GM23338 (cell line): ENCODE results near the gene SNTG2. TPM values are rescaled to one million over a fixed set of nuclear protein-coding genes. Genes with fewer than 3 reads are reported as not detected.
A peak's percentile ranks its signal among the peaks of the same experiment; 100 is the strongest.

ENCODE experiments used
- ATAC-seq: fragments of 200-7000 bp; cut with Tn5 transposase; 3 replicates; pipeline ENCODE4 v1.9.1; 2020
- DNase-seq: peaks from one replicate; pipeline ENCODE4 v3.0.0-alpha.2; 2015; ENCODE audit warnings: low spot score
- H2AFZ ChIP-seq: fragments of 200-600 bp; sonication (generic); 2 replicates; pipeline ENCODE4 v1.8.0; 2016; ENCODE audit warnings: antibody characterized with exemption, mild to moderate bottlenecking, moderate library complexity
- H3F3A ChIP-seq: fragments of 200-600 bp; sonication (generic); replicated peaks from 2 replicates; pipeline ENCODE4 v1.8.0; 2017; ENCODE audit warnings: antibody characterized with exemption, mixed run types, low read depth
- H3K27ac ChIP-seq: fragments of 200-600 bp; sonication (generic); 2 replicates; pipeline ENCODE4 v1.6.1; 2016; ENCODE audit warnings: low read depth
- H3K27me3 ChIP-seq: fragments of 200-600 bp; sonication (generic); 2 replicates; pipeline ENCODE4 v1.8.0; 2016; ENCODE audit warnings: mild to moderate bottlenecking, mixed run types, moderate library complexity; ENCODE audit not compliant: insufficient read depth
- H3K36me3 ChIP-seq: fragments of 200-600 bp; sonication (generic); 2 replicates; pipeline ENCODE4 v1.8.0; 2016; ENCODE audit warnings: mild to moderate bottlenecking; ENCODE audit not compliant: insufficient read depth
- H3K4me1 ChIP-seq: fragments of 200-600 bp; sonication (generic); 2 replicates; pipeline ENCODE4 v1.8.0; 2016; ENCODE audit warnings: mild to moderate bottlenecking, moderate library complexity; ENCODE audit not compliant: insufficient read depth
- H3K4me2 ChIP-seq: fragments of 200-600 bp; sonication (generic); 2 replicates; pipeline ENCODE4 v1.7.1; 2017; ENCODE audit warnings: mixed run types
- H3K4me3 ChIP-seq: fragments of 200-600 bp; sonication (generic); 2 replicates; pipeline ENCODE4 v1.6.1; 2016; ENCODE audit warnings: mixed run types
- H3K79me2 ChIP-seq: fragments of 200-600 bp; sonication (generic); replicated peaks from 2 replicates; pipeline ENCODE4 v1.8.0; 2017; ENCODE audit warnings: mild to moderate bottlenecking; ENCODE audit not compliant: insufficient read depth
- H3K9me2 ChIP-seq: fragments of 200-600 bp; sonication (generic); 2 replicates; pipeline ENCODE4 v1.8.0; 2017; ENCODE audit not compliant: insufficient read depth
- H4K20me1 ChIP-seq: fragments of 200-600 bp; sonication (generic); replicated peaks from 2 replicates; pipeline ENCODE4 v1.8.0; 2017; ENCODE audit warnings: mild to moderate bottlenecking; ENCODE audit not compliant: insufficient read depth
- H3K27ac Mint-ChIP-seq: 2 replicates; pipeline ENCODE4 v1.8.0; 2020; ENCODE audit warnings: inconsistent platforms, mild to moderate bottlenecking, moderate library complexity, mixed read lengths
- H3K27me3 Mint-ChIP-seq: 3 replicates; pipeline ENCODE4 v1.8.0; 2022; ENCODE audit warnings: low read depth, mild to moderate bottlenecking, moderate library complexity, mixed read lengths, inconsistent platforms; ENCODE audit not compliant: insufficient read depth, poor library complexity
- H3K36me3 Mint-ChIP-seq: 3 replicates; pipeline ENCODE4 v1.8.0; 2021; ENCODE audit warnings: low read depth, mild to moderate bottlenecking, inconsistent platforms, moderate library complexity, mixed read lengths
- H3K4me1 Mint-ChIP-seq: 3 replicates; pipeline ENCODE4 v1.8.0; 2020; ENCODE audit warnings: mild to moderate bottlenecking, inconsistent platforms, mixed read lengths
- H3K4me3 Mint-ChIP-seq: 3 replicates; pipeline ENCODE4 v1.8.0; 2021; ENCODE audit warnings: moderate library complexity, mild to moderate bottlenecking, inconsistent platforms, mixed read lengths
- H3K9me3 Mint-ChIP-seq: 3 replicates; pipeline ENCODE4 v1.8.0; 2020; ENCODE audit warnings: moderate library complexity, mild to moderate bottlenecking, inconsistent platforms, mixed read lengths
- EZH2 ChIP-seq: fragments of 200-600 bp; sonication (generic); IDR thresholded peaks from one replicate; pipeline ENCODE4 v1.8.0; 2017; ENCODE audit warnings: antibody characterized with exemption, mild to moderate bottlenecking, low read depth; ENCODE audit not compliant: unreplicated experiment
- polyA plus RNA-seq: library from polyadenylated mRNA; unstranded; fragments of >200 nt; fragmentation: Nextera tagmentation; extraction: Ambion mirVana; gene quantifications from 2 replicates; pipeline ENCODE4 v1.2.1, GENCODE V29; 2016
- total RNA-seq: library from RNA; depleted of rRNA; stranded (reverse); fragments of >200 nt; shearing (Covaris generic); gene quantifications from 2 replicates; pipeline ENCODE4 v1.2.3, GENCODE V29; 2014
- TF ChIP-seq, protein P1 (sequence below): fragments of 250-450 bp; sonication (Bioruptor Pico); IDR thresholded peaks from 2 replicates; pipeline ENCODE4 v1.5.0; 2020; ENCODE audit warnings: mild to moderate bottlenecking, moderate library complexity
- TF ChIP-seq, protein P2 (sequence below): IDR thresholded peaks from 2 replicates; pipeline ENCODE4 v1.6.1; 2016; ENCODE audit warnings: antibody characterized with exemption
- TF ChIP-seq, protein P3 (sequence below), 2 experiments: fragments of 200-600 bp in 1 of 2; sonication (generic) in 1 of 2; conservative IDR thresholded peaks; 2 replicates each; pipeline versions ENCODE4 v1.5.1 to v1.6.1; 2016 to 2017; ENCODE audit warnings: antibody characterized with exemption in 2 of 2, low read depth in 2 of 2, mild to moderate bottlenecking in 2 of 2, moderate library complexity in 1 of 2
- TF ChIP-seq, protein P4 (sequence below): IDR thresholded peaks from one replicate; pipeline ENCODE4 v1.6.1; 2018; ENCODE audit warnings: antibody characterized with exemption; ENCODE audit not compliant: unreplicated experiment

Gene SNTG2
- total and polyA plus RNA-seq, 2 experiments from 2014 or later = 27.5 to 60.4 TPM

DNA sequence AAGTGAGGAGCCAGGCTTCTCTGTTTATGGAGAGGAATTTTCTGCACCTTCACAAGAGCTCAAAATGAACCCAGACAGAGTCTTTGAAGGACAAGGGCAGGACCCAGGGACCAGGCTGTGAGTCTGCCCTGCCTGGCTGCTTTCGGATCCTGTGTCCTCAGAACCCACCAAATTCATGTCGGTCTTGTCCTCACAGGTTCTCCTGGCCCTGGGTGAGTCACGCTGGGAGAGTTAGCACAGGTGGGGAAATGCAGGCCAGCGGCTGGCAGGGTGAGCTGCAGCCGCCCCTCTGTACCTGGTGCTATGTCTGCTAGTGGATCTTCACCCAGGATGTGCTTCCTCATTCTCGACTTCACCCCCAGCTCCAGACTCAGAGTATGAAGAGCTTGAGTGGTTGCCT is 426.8 kb downstream of the SNTG2 start:
- no peak overlapping the region for H2AFZ ChIP-seq
- TF ChIP-seq, protein P1, sequence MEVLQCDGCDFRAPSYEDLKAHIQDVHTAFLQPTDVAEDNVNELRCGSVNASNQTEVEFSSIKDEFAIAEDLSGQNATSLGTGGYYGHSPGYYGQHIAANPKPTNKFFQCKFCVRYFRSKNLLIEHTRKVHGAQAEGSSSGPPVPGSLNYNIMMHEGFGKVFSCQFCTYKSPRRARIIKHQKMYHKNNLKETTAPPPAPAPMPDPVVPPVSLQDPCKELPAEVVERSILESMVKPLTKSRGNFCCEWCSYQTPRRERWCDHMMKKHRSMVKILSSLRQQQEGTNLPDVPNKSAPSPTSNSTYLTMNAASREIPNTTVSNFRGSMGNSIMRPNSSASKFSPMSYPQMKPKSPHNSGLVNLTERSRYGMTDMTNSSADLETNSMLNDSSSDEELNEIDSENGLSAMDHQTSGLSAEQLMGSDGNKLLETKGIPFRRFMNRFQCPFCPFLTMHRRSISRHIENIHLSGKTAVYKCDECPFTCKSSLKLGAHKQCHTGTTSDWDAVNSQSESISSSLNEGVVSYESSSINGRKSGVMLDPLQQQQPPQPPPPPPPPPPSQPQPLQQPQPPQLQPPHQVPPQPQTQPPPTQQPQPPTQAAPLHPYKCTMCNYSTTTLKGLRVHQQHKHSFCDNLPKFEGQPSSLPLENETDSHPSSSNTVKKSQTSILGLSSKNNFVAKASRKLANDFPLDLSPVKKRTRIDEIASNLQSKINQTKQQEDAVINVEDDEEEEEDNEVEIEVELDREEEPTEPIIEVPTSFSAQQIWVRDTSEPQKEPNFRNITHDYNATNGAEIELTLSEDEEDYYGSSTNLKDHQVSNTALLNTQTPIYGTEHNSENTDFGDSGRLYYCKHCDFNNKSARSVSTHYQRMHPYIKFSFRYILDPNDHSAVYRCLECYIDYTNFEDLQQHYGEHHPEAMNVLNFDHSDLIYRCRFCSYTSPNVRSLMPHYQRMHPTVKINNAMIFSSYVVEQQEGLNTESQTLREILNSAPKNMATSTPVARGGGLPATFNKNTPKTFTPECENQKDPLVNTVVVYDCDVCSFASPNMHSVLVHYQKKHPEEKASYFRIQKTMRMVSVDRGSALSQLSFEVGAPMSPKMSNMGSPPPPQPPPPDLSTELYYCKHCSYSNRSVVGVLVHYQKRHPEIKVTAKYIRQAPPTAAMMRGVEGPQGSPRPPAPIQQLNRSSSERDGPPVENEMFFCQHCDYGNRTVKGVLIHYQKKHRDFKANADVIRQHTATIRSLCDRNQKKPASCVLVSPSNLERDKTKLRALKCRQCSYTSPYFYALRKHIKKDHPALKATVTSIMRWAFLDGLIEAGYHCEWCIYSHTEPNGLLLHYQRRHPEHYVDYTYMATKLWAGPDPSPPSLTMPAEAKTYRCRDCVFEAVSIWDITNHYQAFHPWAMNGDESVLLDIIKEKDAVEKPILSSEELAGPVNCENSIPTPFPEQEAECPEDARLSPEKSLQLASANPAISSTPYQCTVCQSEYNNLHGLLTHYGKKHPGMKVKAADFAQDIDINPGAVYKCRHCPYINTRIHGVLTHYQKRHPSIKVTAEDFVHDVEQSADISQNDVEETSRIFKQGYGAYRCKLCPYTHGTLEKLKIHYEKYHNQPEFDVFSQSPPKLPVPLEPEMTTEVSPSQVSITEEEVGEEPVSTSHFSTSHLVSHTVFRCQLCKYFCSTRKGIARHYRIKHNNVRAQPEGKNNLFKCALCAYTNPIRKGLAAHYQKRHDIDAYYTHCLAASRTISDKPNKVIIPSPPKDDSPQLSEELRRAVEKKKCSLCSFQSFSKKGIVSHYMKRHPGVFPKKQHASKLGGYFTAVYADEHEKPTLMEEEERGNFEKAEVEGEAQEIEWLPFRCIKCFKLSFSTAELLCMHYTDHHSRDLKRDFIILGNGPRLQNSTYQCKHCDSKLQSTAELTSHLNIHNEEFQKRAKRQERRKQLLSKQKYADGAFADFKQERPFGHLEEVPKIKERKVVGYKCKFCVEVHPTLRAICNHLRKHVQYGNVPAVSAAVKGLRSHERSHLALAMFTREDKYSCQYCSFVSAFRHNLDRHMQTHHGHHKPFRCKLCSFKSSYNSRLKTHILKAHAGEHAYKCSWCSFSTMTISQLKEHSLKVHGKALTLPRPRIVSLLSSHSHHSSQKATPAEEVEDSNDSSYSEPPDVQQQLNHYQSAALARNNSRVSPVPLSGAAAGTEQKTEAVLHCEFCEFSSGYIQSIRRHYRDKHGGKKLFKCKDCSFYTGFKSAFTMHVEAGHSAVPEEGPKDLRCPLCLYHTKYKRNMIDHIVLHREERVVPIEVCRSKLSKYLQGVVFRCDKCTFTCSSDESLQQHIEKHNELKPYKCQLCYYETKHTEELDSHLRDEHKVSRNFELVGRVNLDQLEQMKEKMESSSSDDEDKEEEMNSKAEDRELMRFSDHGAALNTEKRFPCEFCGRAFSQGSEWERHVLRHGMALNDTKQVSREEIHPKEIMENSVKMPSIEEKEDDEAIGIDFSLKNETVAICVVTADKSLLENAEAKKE (CRISPR knock-in tag) = no peak
- TF ChIP-seq, protein P2, sequence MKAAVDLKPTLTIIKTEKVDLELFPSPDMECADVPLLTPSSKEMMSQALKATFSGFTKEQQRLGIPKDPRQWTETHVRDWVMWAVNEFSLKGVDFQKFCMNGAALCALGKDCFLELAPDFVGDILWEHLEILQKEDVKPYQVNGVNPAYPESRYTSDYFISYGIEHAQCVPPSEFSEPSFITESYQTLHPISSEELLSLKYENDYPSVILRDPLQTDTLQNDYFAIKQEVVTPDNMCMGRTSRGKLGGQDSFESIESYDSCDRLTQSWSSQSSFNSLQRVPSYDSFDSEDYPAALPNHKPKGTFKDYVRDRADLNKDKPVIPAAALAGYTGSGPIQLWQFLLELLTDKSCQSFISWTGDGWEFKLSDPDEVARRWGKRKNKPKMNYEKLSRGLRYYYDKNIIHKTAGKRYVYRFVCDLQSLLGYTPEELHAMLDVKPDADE = no peak
- no peaks in the 10 kb centered on the region for H3K27me3 ChIP-seq

DNA sequence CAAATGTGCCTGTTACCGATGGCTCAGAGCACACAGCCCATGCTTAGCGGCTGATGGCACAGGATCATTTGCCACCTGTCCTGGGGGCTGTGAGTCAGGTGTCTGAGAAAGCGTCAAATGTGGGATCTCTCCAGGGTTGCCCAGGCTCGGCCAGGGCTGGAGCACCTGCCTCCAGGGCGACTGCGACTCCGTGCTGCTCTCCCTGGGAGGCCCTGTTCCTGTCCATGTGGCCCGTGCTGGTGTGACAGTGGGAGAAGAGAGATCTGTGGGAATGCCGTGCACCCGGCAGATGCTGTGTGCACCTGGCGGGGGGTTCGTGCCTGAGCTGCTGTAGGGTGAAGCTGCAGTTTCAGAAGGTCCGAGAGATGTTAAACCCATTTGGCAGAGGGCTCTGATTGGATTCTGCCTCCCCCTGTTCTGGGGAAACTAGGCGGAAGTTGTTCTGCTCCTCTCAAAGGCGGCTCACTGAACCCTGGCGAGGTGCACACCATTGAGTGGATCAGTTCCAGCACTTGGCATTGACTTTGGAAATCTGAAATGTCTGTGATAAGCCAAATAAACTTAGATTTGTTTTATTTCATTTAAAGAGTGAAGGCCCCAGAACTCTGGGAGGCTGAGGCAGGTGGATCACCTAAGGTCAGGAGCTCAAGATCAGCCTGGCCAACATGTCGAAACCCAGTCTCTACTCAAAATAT is 428.0 kb downstream of the SNTG2 start:
- no peak overlapping the region for H3K27ac ChIP-seq
- H3K36me3 Mint-ChIP-seq = no peaks in the 10 kb centered on the region
- ATAC-seq (no peak; the same call in 2 of the 3 replicates), DNase-seq (no peak)
- H3F3A ChIP-seq = no peaks in the 10 kb centered on the region
- no peaks in the 10 kb centered on the region for H3K36me3 ChIP-seq
- H3K9me2 ChIP-seq = no peaks in the 10 kb centered on the region
- no peaks in the 10 kb centered on the region for H4K20me1 ChIP-seq
- H3K27me3 Mint-ChIP-seq = peaks cover 6% of the 10 kb centered on the region
- H3K27ac Mint-ChIP-seq = no peak overlapping the region
- 0 out of 2 replicates have a peak, but pooled peaks cover 3% of the 10 kb centered on the region for H3K4me1 ChIP-seq
- H3K4me3 ChIP-seq = no peak overlapping the region
- H2AFZ ChIP-seq = no peak overlapping the region
- H3K27me3 ChIP-seq = no peaks in the 10 kb centered on the region
- H3K4me1 Mint-ChIP-seq = peaks cover 8% of the 10 kb centered on the region
- no peak overlapping the region for H3K4me2 ChIP-seq
- H3K4me3 Mint-ChIP-seq = no peak overlapping the region
- H3K9me3 Mint-ChIP-seq = no peaks in the 10 kb centered on the region; the same call in 2 of the 3 replicates
- no peaks in the 10 kb centered on the region for H3K79me2 ChIP-seq
- TF ChIP-seq, protein P3, sequence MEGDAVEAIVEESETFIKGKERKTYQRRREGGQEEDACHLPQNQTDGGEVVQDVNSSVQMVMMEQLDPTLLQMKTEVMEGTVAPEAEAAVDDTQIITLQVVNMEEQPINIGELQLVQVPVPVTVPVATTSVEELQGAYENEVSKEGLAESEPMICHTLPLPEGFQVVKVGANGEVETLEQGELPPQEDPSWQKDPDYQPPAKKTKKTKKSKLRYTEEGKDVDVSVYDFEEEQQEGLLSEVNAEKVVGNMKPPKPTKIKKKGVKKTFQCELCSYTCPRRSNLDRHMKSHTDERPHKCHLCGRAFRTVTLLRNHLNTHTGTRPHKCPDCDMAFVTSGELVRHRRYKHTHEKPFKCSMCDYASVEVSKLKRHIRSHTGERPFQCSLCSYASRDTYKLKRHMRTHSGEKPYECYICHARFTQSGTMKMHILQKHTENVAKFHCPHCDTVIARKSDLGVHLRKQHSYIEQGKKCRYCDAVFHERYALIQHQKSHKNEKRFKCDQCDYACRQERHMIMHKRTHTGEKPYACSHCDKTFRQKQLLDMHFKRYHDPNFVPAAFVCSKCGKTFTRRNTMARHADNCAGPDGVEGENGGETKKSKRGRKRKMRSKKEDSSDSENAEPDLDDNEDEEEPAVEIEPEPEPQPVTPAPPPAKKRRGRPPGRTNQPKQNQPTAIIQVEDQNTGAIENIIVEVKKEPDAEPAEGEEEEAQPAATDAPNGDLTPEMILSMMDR (conservative IDR thresholded peaks at IDR 0.05; ENCODE audit: low read depth in 2 of 2) = no peak
- TF ChIP-seq, protein P2 = no peak
- no peak for TF ChIP-seq EZH2
- TF ChIP-seq, protein P4, sequence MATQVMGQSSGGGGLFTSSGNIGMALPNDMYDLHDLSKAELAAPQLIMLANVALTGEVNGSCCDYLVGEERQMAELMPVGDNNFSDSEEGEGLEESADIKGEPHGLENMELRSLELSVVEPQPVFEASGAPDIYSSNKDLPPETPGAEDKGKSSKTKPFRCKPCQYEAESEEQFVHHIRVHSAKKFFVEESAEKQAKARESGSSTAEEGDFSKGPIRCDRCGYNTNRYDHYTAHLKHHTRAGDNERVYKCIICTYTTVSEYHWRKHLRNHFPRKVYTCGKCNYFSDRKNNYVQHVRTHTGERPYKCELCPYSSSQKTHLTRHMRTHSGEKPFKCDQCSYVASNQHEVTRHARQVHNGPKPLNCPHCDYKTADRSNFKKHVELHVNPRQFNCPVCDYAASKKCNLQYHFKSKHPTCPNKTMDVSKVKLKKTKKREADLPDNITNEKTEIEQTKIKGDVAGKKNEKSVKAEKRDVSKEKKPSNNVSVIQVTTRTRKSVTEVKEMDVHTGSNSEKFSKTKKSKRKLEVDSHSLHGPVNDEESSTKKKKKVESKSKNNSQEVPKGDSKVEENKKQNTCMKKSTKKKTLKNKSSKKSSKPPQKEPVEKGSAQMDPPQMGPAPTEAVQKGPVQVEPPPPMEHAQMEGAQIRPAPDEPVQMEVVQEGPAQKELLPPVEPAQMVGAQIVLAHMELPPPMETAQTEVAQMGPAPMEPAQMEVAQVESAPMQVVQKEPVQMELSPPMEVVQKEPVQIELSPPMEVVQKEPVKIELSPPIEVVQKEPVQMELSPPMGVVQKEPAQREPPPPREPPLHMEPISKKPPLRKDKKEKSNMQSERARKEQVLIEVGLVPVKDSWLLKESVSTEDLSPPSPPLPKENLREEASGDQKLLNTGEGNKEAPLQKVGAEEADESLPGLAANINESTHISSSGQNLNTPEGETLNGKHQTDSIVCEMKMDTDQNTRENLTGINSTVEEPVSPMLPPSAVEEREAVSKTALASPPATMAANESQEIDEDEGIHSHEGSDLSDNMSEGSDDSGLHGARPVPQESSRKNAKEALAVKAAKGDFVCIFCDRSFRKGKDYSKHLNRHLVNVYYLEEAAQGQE = no peak

More for the DNA sequence above, 426.8 kb downstream of the SNTG2 start:
- Histone ChIP-seq H3K4me1 (0 out of 2 replicates have a peak, but pooled peaks cover 3% of the 10 kb centered on the region), H3K36me3 (no peaks in the 10 kb centered on the region), H3K9me2 (no peaks in the 10 kb centered on the region), H3K27ac (no peak overlapping the region), H4K20me1 (no peaks in the 10 kb centered on the region; the same call in 1 of the 2 replicates), H3K79me2 (no peaks in the 10 kb centered on the region), H3K4me3 (no peak overlapping the region), H3F3A (no peaks in the 10 kb centered on the region), H3K4me2 (no peak overlapping the region)
- Mint-ChIP-seq H3K36me3 (no peaks in the 10 kb centered on the region), H3K4me3 (no peak overlapping the region), H3K27ac (no peak overlapping the region), H3K9me3 (no peaks in the 10 kb centered on the region), H3K27me3 (peaks cover 6% of the 10 kb centered on the region), H3K4me1 (peaks cover 8% of the 10 kb centered on the region)
- DNase-seq = no peak
- ATAC-seq = peak; percentile 43
